SK-N-SH (cell line): ENCODE measurements around the gene PRR20G.

ENCODE experiments used
- CTCF ChIP-seq: fragments of 200-600 bp; sonication (generic); IDR thresholded peaks from 2 replicates; pipeline ENCODE4 v1.6.1; 2017; ENCODE audit warnings: antibody characterized with exemption, mild to moderate bottlenecking, moderate library complexity
- EP300 ChIP-seq, 2 experiments: IDR thresholded peaks; 2 replicates each; pipeline versions ENCODE4 v1.4.0 to v1.6.1; 2012; ENCODE audit warnings: borderline replicate concordance in 1 of 2, low read depth in 1 of 2, low read length in 1 of 2
- POLR2AphosphoS5 ChIP-seq: IDR thresholded peaks from 2 replicates; pipeline ENCODE4 v1.6.1; 2012; ENCODE audit warnings: low read depth, low read length
- RXRA ChIP-seq: IDR thresholded peaks from 2 replicates; pipeline ENCODE4 v1.4.0; 2012; ENCODE audit warnings: low read depth, mild to moderate bottlenecking, borderline replicate concordance
- TF ChIP-seq, protein P1 (sequence below): IDR thresholded peaks from 2 replicates; pipeline ENCODE4; 2012

GRCh38 chr3:127262533-127262932, 25.3 kb downstream of the PRR20G start:
- no peak for TF ChIP-seq CTCF
- no peak for TF ChIP-seq POLR2AphosphoS5
- TF ChIP-seq, protein P1, sequence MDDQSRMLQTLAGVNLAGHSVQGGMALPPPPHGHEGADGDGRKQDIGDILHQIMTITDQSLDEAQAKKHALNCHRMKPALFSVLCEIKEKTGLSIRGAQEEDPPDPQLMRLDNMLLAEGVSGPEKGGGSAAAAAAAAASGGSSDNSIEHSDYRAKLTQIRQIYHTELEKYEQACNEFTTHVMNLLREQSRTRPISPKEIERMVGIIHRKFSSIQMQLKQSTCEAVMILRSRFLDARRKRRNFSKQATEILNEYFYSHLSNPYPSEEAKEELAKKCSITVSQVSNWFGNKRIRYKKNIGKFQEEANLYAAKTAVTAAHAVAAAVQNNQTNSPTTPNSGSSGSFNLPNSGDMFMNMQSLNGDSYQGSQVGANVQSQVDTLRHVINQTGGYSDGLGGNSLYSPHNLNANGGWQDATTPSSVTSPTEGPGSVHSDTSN, result no peak
- TF ChIP-seq RXRA, result no peak
- no peak for TF ChIP-seq EP300 (IDR thresholded peaks at IDR 0.05; ENCODE audit: borderline replicate concordance in 1 of 2, low read depth in 1 of 2, low read length in 1 of 2)
